ENCODE results near the gene WDPCP. TPM values are rescaled to one million over a fixed set of nuclear protein-coding genes. Genes with fewer than 3 reads are reported as not detected.

WDPCP gene
- polyA plus RNA-seq, 1 donor from 2014 or later: 8.9 TPM

- H3K79me2 ChIP-seq (replicated peaks; ENCODE audit: insufficient read depth, low read length): no peaks in the 10 kb centered on the region
- no peaks in the 10 kb centered on the region for H3K27me3 ChIP-seq (ENCODE audit: insufficient read depth, low read depth, low read length)
- no peaks in the 10 kb centered on the region for H3K9me2 ChIP-seq (ENCODE audit: insufficient read depth, low read length)
- H4K20me1 ChIP-seq (ENCODE audit: insufficient read depth): no peaks in the 10 kb centered on the region
- H3K27ac ChIP-seq (ENCODE audit: low read length): no peak overlapping the region
- H3K9ac ChIP-seq (ENCODE audit: low read length): no peak overlapping the region
- H3K4me3 ChIP-seq (ENCODE audit: low read length): no peak overlapping the region
- no peak overlapping the region for H2AFZ ChIP-seq (ENCODE audit: low read depth, low read length)
- TF ChIP-seq, protein P1, sequence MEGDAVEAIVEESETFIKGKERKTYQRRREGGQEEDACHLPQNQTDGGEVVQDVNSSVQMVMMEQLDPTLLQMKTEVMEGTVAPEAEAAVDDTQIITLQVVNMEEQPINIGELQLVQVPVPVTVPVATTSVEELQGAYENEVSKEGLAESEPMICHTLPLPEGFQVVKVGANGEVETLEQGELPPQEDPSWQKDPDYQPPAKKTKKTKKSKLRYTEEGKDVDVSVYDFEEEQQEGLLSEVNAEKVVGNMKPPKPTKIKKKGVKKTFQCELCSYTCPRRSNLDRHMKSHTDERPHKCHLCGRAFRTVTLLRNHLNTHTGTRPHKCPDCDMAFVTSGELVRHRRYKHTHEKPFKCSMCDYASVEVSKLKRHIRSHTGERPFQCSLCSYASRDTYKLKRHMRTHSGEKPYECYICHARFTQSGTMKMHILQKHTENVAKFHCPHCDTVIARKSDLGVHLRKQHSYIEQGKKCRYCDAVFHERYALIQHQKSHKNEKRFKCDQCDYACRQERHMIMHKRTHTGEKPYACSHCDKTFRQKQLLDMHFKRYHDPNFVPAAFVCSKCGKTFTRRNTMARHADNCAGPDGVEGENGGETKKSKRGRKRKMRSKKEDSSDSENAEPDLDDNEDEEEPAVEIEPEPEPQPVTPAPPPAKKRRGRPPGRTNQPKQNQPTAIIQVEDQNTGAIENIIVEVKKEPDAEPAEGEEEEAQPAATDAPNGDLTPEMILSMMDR (IDR thresholded peaks at IDR 0.05; ENCODE audit: poor library complexity, severe bottlenecking): no peak
- H3K4me2 ChIP-seq (ENCODE audit: low read length): no peak overlapping the region
- H3F3A ChIP-seq (ENCODE audit: insufficient read depth, low read length, poor library complexity, severe bottlenecking): no peaks in the 10 kb centered on the region
- no peaks in the 10 kb centered on the region for H3K9me3 ChIP-seq (ENCODE audit: low read length)
- no peaks in the 10 kb centered on the region for H3K36me3 ChIP-seq (ENCODE audit: insufficient read depth, low read length)
Measured at GRCh38 chr2:63425079-63425416, 163.2 kb downstream of the WDPCP start.

DNA sequence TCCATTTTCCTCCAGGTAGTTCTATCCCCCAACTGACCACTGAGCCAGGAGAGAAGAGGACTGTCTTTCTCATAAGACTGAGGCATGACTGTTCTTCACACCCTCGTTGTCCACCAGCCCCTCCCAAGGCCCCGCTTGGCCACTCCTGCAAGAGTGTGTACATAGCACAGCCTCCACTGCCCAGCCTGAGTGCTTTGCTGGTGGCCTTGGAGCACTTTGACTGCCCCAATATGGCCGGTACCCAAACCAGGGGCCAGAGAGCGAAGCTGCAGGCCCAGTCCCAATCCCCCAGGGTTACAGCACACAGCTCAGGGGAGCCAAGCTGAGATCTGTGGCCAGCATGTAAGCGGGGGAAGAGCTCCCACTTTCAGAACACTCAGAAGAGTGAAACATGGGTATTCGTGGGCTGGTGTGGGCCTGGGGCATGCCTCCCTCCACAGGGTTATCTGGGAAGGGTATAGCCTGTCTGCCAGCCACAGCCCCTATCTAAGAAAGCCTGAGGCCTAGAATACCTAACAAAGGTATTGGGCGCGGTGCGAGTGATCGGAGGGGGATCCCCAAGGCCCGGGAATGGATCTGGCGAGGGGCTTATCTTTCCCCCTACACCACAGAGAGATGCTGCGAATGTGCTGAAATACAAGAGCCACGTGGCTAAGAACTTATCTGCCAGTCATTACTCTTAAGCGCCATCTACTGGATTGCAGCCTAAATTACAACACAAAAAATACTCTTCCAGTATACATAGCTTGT, 163.8 kb downstream of the WDPCP start:
- no peak overlapping the region for H3K27ac ChIP-seq (ENCODE audit: low read length)
- no peaks in the 10 kb centered on the region for H3K9me2 ChIP-seq (ENCODE audit: insufficient read depth, low read length)
- TF ChIP-seq RAD21 (conservative IDR thresholded peaks at IDR 0.05): no peak
- TF ChIP-seq, protein P1 (IDR thresholded peaks at IDR 0.05; ENCODE audit: poor library complexity, severe bottlenecking): peak; percentile 17
- no peak overlapping the region for H3K4me2 ChIP-seq (ENCODE audit: low read length)
- H3K9ac ChIP-seq (ENCODE audit: low read length): no peak overlapping the region
- no peaks in the 10 kb centered on the region for H3K79me2 ChIP-seq (replicated peaks; ENCODE audit: insufficient read depth, low read length)
- H3K9me3 ChIP-seq (ENCODE audit: low read length): no peaks in the 10 kb centered on the region
- no peak overlapping the region for H3K4me3 ChIP-seq (ENCODE audit: low read length)
- H4K20me1 ChIP-seq (ENCODE audit: insufficient read depth): no peaks in the 10 kb centered on the region
- no peaks in the 10 kb centered on the region for H3K36me3 ChIP-seq (ENCODE audit: insufficient read depth, low read length)
- H3K27me3 ChIP-seq (ENCODE audit: insufficient read depth, low read depth, low read length): no peaks in the 10 kb centered on the region
- H2AFZ ChIP-seq (ENCODE audit: low read depth, low read length): no peak overlapping the region
- H3F3A ChIP-seq (ENCODE audit: insufficient read depth, low read length, poor library complexity, severe bottlenecking): no peaks in the 10 kb centered on the region

DNA sequence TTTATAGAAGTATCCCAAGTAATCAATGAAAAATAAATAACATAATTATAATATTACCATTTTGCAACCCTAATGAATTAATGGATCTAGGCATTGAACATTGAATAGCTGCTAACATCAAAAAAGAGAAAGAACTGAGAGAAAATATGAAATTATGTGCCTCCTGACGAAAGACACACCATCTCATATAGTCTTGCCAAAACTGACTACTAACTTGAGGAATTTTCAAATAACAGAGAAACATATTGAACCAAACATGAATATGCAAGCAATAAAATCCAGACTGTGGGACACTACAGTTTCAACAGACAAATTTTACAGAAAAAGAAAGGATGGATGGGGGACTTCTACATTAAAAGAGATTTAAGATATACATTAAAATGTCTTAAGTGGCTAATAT, 165.7 kb downstream of the WDPCP start:
- Histone ChIP-seq H3K79me2 (replicated peaks; ENCODE audit: insufficient read depth, low read length) (no peaks in the 10 kb centered on the region), H3K9me2 (ENCODE audit: insufficient read depth, low read length) (no peaks in the 10 kb centered on the region), H3F3A (ENCODE audit: insufficient read depth, low read length, poor library complexity, severe bottlenecking) (no peaks in the 10 kb centered on the region), H3K4me2 (ENCODE audit: low read length) (no peak overlapping the region), H3K4me3 (ENCODE audit: low read length) (no peak overlapping the region), H4K20me1 (ENCODE audit: insufficient read depth) (no peaks in the 10 kb centered on the region), H3K9me3 (ENCODE audit: low read length) (no peaks in the 10 kb centered on the region), H3K27me3 (ENCODE audit: insufficient read depth, low read depth, low read length) (no peaks in the 10 kb centered on the region), H3K27ac (ENCODE audit: low read length) (no peak overlapping the region), H3K9ac (ENCODE audit: low read length) (no peak overlapping the region), H3K36me3 (ENCODE audit: insufficient read depth, low read length) (no peaks in the 10 kb centered on the region), H2AFZ (ENCODE audit: low read depth, low read length) (no peak overlapping the region)
- no peak for TF ChIP-seq POLR2AphosphoS5 (IDR thresholded peaks at IDR 0.05)
- TF ChIP-seq REST (IDR thresholded peaks at IDR 0.05; ENCODE audit: borderline replicate concordance): no peak
- no peak for TF ChIP-seq SMC3 (conservative IDR thresholded peaks at IDR 0.05; ENCODE audit: poor library complexity)
- TF ChIP-seq, protein P1 (IDR thresholded peaks at IDR 0.05; ENCODE audit: poor library complexity, severe bottlenecking): no peak
- no peak for TF ChIP-seq EZH2 (IDR thresholded peaks at IDR 0.05; ENCODE audit: borderline replicate concordance, insufficient read depth, low read length, poor library complexity, severe bottlenecking)
- TF ChIP-seq TAF1 (IDR thresholded peaks at IDR 0.05; ENCODE audit: low read depth): no peak
- TF ChIP-seq RAD21 (conservative IDR thresholded peaks at IDR 0.05): no peak
- TF ChIP-seq EP300 (conservative IDR thresholded peaks at IDR 0.05; ENCODE audit: poor library complexity, severe bottlenecking): no peak
- TF ChIP-seq MXI1 (conservative IDR thresholded peaks at IDR 0.05; ENCODE audit: poor library complexity, severe bottlenecking): no peak

Measured in neural cell (in vitro differentiated cells).